NCI-H2029 treated with DMSO at 0.1 percent for 48 hours (cell line): ENCODE measurements around the gene PLEKHA7.
"Not testable (repeated sequence)": the region's sequence is repeated elsewhere in the genome, so short reads cannot be mapped to it uniquely, and the experiment has no call there.

Experiments
- DNase-seq: peaks from one replicate; lab custom pipeline; 2025; lab: John Stamatoyannopoulos, UW

PLEKHA7 gene

GRCh38 chr11:16911186-16911585, 103.0 kb downstream of the PLEKHA7 start:
- no peak for DNase-seq

DNA sequence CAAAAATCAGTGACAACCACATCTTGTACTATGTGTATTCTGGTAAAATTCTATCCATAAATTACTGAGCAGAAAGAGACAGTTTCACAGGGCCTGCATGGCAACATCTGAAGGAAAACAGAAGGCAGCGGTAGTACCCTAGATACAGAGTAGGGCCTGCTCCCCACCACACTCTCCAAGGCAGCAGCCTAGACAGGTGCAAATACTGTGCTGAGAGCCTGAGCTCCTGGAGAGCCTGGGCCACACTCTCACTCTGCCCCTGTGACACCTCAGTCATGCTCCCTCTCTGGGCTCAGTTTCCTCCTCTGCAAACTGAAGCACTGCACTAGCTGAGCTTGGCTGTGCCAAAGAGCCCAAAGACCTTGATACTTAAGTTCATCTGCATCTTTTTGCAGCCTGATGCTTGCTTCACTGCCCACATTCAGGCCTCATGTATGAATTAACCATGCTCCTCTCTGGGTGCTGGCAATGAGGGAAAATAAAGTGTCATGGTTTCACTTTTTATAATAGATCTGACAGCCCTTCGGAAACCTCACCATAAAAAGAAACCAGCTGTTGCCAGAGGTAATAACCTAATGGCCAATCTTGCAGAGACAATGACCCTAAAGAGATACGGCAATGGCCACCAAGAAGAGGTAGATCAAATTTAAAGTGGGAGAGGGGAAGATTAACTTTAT, 104.7 kb downstream of the PLEKHA7 start:
- DNase-seq, result no peak

DNA sequence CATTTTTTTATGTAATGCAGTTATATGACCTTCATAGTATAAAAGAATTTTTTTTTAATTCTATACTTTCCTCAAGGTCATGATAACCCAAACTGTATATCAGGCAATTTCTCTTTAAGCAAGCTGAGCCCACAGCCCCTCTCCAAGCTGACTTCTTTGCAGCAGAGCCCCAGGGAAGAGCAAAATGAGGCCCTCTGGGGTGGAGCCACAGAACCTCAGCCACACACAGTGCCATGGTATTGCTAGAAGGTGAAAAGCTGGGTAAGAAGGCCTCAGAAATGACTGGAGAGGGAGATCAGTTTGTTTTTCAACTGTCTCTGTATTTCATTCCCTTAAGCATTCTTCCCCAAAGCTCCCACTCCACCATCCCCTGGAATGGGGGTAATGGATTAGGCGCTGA, 108.8 kb downstream of the PLEKHA7 start:
- DNase-seq, result no peak

GRCh38 chr11:16904761-16905160, 109.5 kb downstream of the PLEKHA7 start:
- DNase-seq, result not testable (repeated sequence)

GRCh38 chr11:16902781-16903378, 111.3 kb downstream of the PLEKHA7 start:
- DNase-seq, result no peak

DNA sequence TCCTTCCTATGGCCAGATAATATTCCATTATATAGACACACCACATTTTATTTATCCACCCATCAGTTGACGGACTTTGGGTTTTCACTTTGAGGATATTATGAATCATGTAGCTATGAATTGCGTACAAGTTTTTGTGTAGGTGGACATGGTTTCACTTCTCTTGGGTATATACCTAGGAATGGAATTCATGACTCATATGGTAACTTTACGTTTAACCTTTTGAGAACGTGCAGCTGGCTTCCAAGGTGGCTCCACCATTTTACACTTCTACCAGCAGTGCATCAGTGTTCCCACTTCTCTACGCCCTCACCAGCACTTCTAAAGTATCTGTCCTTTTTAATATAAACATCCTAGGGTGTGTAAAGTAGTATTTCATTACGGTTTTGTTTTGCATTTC, 112.0 kb downstream of the PLEKHA7 start:
- no peak for DNase-seq

DNA sequence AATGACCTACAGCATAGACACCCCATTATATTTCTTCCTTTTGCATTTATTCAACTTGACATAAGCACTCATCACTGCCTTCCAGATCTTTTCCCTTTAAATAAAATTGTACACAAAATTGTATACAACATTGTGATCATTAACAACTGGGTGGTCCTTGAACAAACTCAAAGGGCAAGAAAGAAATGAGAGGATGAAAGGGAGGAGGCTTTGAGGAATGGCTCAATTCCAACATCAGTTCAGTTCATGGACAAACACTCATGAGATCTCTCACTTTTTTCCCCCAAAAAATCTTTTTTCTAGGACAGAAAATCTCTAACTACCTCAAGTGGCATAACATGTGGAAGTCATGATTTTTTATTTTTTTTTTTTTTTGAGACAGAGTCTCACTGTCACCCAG, 113.7 kb downstream of the PLEKHA7 start:
- DNase-seq, result no peak

- DNase-seq, result no peak
Observed at GRCh38 chr11:16899708-16900303, 114.4 kb downstream of the PLEKHA7 start.

- no peak for DNase-seq
Observed at GRCh38 chr11:16898274-16898985, 115.8 kb downstream of the PLEKHA7 start.

GRCh38 chr11:16897470-16898061, 116.6 kb downstream of the PLEKHA7 start:
- DNase-seq, result peak; percentile 30

GRCh38 chr11:16896729-16897469, 117.3 kb downstream of the PLEKHA7 start:
- no peak for DNase-seq

DNA sequence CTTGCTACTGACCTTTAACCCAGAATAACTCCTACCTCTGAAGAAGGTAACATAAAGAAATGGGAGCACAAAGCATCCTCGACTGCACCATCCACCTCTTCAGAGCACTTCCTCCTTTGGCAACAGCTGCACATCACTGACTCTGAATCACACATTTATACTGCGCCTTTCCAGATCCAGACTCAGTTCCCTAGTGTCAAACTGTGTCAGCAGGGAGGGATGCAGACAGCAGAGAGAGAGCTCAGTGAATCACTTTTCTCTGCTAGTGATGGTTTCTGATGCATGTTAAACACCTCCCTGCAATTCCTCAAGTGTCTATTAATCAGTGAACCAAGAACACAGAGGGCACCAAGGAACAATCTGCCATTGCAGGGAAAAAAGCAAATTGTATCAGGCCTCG, 118.9 kb downstream of the PLEKHA7 start:
- no peak for DNase-seq

DNA sequence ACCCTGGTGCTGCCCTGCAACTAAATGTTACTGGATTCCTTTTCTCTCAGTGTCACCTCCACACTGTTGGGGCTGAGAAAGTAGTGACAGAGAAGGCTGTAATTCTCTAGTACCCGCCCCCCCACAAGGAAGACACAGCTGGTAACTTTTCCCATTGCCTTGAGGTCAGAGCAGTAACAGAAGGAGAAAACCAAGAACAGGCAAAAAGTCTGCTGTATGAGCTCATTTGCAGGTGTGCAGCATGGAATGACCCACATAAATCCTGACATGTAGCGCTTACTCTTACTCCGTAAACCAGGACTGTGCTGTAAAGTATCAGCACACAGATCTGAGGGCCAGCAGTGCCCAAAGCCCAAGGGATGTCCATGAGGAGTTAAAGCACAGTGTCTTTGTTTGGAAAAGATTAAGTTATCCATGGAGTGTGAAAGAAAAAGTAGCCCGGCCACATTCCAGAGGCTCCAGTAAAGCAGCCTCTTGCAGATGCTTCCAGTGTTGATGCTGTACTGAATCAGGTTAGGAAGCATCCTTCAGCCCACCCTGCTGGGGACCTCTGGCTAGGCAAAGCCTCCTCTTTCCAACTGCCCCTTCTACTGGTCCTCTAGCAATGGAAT, 120.7 kb downstream of the PLEKHA7 start:
- no peak for DNase-seq

DNA sequence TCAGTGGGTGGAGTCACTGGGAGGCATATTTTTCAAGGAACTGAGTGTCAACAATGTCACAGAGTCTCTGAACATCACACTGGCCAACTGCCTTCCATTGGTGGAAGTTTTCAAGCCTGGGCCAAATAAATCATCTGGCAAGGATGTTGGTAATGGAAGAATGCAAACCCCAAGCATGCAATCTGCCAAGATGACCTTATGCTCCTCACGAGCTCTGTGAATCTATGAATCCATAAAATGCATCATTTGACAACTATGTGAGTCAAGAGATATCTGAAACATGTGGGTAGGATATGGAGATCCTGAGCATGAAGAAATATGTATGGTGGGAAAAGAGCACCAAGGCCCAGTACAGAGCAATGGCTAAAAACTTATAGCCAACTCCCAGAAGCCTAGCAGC, 122.2 kb downstream of the PLEKHA7 start:
- DNase-seq, result no peak

GRCh38 chr11:16891165-16891564, 123.0 kb downstream of the PLEKHA7 start:
- no peak for DNase-seq

GRCh38 chr11:16890442-16890841, 123.8 kb downstream of the PLEKHA7 start:
- no peak for DNase-seq

DNA sequence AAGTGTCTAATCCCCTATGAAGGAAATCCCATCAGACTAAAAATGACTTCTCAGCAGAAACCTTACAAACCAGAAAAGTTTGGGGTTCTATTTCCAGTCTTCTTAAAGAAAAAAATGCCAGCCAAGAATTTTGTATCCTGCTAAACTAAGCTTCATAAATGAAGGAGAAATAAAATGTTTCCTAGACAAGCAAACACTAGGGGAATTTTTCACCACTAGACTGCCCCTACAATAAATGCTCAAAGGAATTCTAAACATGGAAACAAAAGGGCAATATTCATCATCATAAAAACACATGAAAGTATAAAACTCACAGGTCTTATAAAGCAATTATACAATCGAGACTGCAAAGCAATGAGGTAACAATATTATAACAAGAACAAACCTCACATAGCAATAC, 124.3 kb downstream of the PLEKHA7 start:
- DNase-seq, result no peak

- DNase-seq, result not testable (repeated sequence)
Observed at GRCh38 chr11:16889010-16889409, 125.2 kb downstream of the PLEKHA7 start.

GRCh38 chr11:16887887-16888286, 126.3 kb downstream of the PLEKHA7 start:
- DNase-seq, result not testable (repeated sequence)

GRCh38 chr11:16883174-16883573, 131.0 kb downstream of the PLEKHA7 start:
- DNase-seq, result peak; percentile 32

GRCh38 chr11:16881766-16882165, 132.4 kb downstream of the PLEKHA7 start:
- DNase-seq, result no peak
